ENCODE results near the gene KIAA1328.

KIAA1328 gene

GRCh38 chr18:37249171-37249886, 420.4 kb downstream of the KIAA1328 start:
- Histone ChIP-seq H3K27ac (ENCODE audit: low read depth, low read length) (no peak overlapping the region), H3K27me3 (ENCODE audit: control insufficient read depth in 1 of 2, insufficient read depth in 2 of 2, low read length in 2 of 2) (peaks cover 0 to 25% of the 10 kb centered on the region in 2 donors), H3K36me3 (ENCODE audit: insufficient read depth, low read length) (no peaks in the 10 kb centered on the region), H3K4me3 (ENCODE audit: low read depth in 1 of 2, low read length in 2 of 2) (no peak overlapping the region), H3K9me3 (ENCODE audit: low read length) (no peaks in the 10 kb centered on the region), H3K4me1 (ENCODE audit: insufficient read depth, low read length) (no peaks in the 10 kb centered on the region), H3K9ac (ENCODE audit: low read length) (no peak overlapping the region)

- Histone ChIP-seq H3K36me3 (ENCODE audit: insufficient read depth, low read length) (no peaks in the 10 kb centered on the region), H3K9me3 (ENCODE audit: low read length) (no peaks in the 10 kb centered on the region), H3K9ac (ENCODE audit: low read length) (no peak overlapping the region), H3K27ac (ENCODE audit: low read depth, low read length) (no peak overlapping the region), H3K4me3 (ENCODE audit: low read depth in 1 of 2, low read length in 2 of 2) (no peak overlapping the region), H3K27me3 (ENCODE audit: control insufficient read depth in 1 of 2, insufficient read depth in 2 of 2, low read length in 2 of 2) (peaks cover 0 to 33% of the 10 kb centered on the region in 2 donors), H3K4me1 (ENCODE audit: insufficient read depth, low read length) (no peaks in the 10 kb centered on the region)
These were observed 421.1 kb downstream of the KIAA1328 start for GRCh38 chr18:37249895-37250618.

- no peak overlapping the region for H3K9ac ChIP-seq (ENCODE audit: low read length)
- no peak overlapping the region for H3K4me3 ChIP-seq (ENCODE audit: low read depth in 1 of 2, low read length in 2 of 2)
- no peaks in the 10 kb centered on the region for H3K4me1 ChIP-seq (ENCODE audit: insufficient read depth, low read length)
- no peak overlapping the region for H3K27ac ChIP-seq (ENCODE audit: low read depth, low read length)
- H3K27me3 ChIP-seq (ENCODE audit: control insufficient read depth in 1 of 2, insufficient read depth in 2 of 2, low read length in 2 of 2), result peaks cover 0 to 40% of the 10 kb centered on the region in 2 donors
- no peaks in the 10 kb centered on the region for H3K36me3 ChIP-seq (ENCODE audit: insufficient read depth, low read length)
- no peaks in the 10 kb centered on the region for H3K9me3 ChIP-seq (ENCODE audit: low read length)
These were observed 422.8 kb downstream of the KIAA1328 start for GRCh38 chr18:37251679-37252078.

- no peak overlapping the region for H3K4me3 ChIP-seq (ENCODE audit: low read depth in 1 of 2, low read length in 2 of 2)
- H3K27ac ChIP-seq (ENCODE audit: low read depth, low read length), result no peak overlapping the region
- H3K4me1 ChIP-seq (ENCODE audit: insufficient read depth, low read length), result no peaks in the 10 kb centered on the region
- no peaks in the 10 kb centered on the region for H3K36me3 ChIP-seq (ENCODE audit: insufficient read depth, low read length)
- no peaks in the 10 kb centered on the region for H3K9me3 ChIP-seq (ENCODE audit: low read length)
- peaks cover 0 to 40% of the 10 kb centered on the region in 2 donors for H3K27me3 ChIP-seq (ENCODE audit: control insufficient read depth in 1 of 2, insufficient read depth in 2 of 2, low read length in 2 of 2)
- no peak overlapping the region for H3K9ac ChIP-seq (ENCODE audit: low read length)
These were observed 423.4 kb downstream of the KIAA1328 start for GRCh38 chr18:37252342-37252741.

GRCh38 chr18:37252854-37253393, 424.0 kb downstream of the KIAA1328 start:
- no peak overlapping the region for H3K9ac ChIP-seq (ENCODE audit: low read length)
- no peak overlapping the region for H3K27ac ChIP-seq (ENCODE audit: low read depth, low read length)
- no peak overlapping the region for H3K4me3 ChIP-seq (ENCODE audit: low read depth in 1 of 2, low read length in 2 of 2)
- no peaks in the 10 kb centered on the region for H3K4me1 ChIP-seq (ENCODE audit: insufficient read depth, low read length)
- H3K27me3 ChIP-seq (ENCODE audit: control insufficient read depth in 1 of 2, insufficient read depth in 2 of 2, low read length in 2 of 2), result peaks cover 0 to 36% of the 10 kb centered on the region in 2 donors
- no peaks in the 10 kb centered on the region for H3K9me3 ChIP-seq (ENCODE audit: low read length)
- H3K36me3 ChIP-seq (ENCODE audit: insufficient read depth, low read length), result no peaks in the 10 kb centered on the region

- no peaks in the 10 kb centered on the region for H3K4me1 ChIP-seq (ENCODE audit: insufficient read depth, low read length)
- no peak overlapping the region for H3K27ac ChIP-seq (ENCODE audit: low read depth, low read length)
- H3K9me3 ChIP-seq (ENCODE audit: low read length), result no peaks in the 10 kb centered on the region
- H3K36me3 ChIP-seq (ENCODE audit: insufficient read depth, low read length), result no peaks in the 10 kb centered on the region
- H3K4me3 ChIP-seq (ENCODE audit: low read depth in 1 of 2, low read length in 2 of 2), result no peak overlapping the region
- H3K9ac ChIP-seq (ENCODE audit: low read length), result no peak overlapping the region
- H3K27me3 ChIP-seq (ENCODE audit: control insufficient read depth in 1 of 2, insufficient read depth in 2 of 2, low read length in 2 of 2), result peaks cover 0 to 39% of the 10 kb centered on the region in 2 donors
These were observed 424.7 kb downstream of the KIAA1328 start for GRCh38 chr18:37253394-37254235.

- Histone ChIP-seq H3K9me3 (ENCODE audit: low read length) (no peaks in the 10 kb centered on the region), H3K27ac (ENCODE audit: low read depth, low read length) (no peak overlapping the region), H3K27me3 (ENCODE audit: control insufficient read depth in 1 of 2, insufficient read depth in 2 of 2, low read length in 2 of 2) (peaks cover 0 to 42% of the 10 kb centered on the region in 2 donors), H3K36me3 (ENCODE audit: insufficient read depth, low read length) (no peaks in the 10 kb centered on the region), H3K4me3 (ENCODE audit: low read depth in 1 of 2, low read length in 2 of 2) (peak overlapping the region in 1 of 2 donors; percentile 27), H3K9ac (ENCODE audit: low read length) (no peak overlapping the region), H3K4me1 (ENCODE audit: insufficient read depth, low read length) (no peaks in the 10 kb centered on the region)
These were observed 425.4 kb downstream of the KIAA1328 start for GRCh38 chr18:37254236-37254754.

GRCh38 chr18:37254973-37255372, 426.0 kb downstream of the KIAA1328 start:
- no peaks in the 10 kb centered on the region for H3K36me3 ChIP-seq (ENCODE audit: insufficient read depth, low read length)
- H3K27ac ChIP-seq (ENCODE audit: low read depth, low read length), result no peak overlapping the region
- H3K4me3 ChIP-seq (ENCODE audit: low read depth in 1 of 2, low read length in 2 of 2), result no peak overlapping the region
- no peaks in the 10 kb centered on the region for H3K4me1 ChIP-seq (ENCODE audit: insufficient read depth, low read length)
- peaks cover 0 to 42% of the 10 kb centered on the region in 2 donors for H3K27me3 ChIP-seq (ENCODE audit: control insufficient read depth in 1 of 2, insufficient read depth in 2 of 2, low read length in 2 of 2)
- H3K9ac ChIP-seq (ENCODE audit: low read length), result no peak overlapping the region
- H3K9me3 ChIP-seq (ENCODE audit: low read length), result no peaks in the 10 kb centered on the region

- Histone ChIP-seq H3K4me1 (ENCODE audit: insufficient read depth, low read length) (no peaks in the 10 kb centered on the region), H3K9me3 (ENCODE audit: low read length) (no peaks in the 10 kb centered on the region), H3K27ac (ENCODE audit: low read depth, low read length) (no peak overlapping the region), H3K9ac (ENCODE audit: low read length) (no peak overlapping the region), H3K27me3 (ENCODE audit: control insufficient read depth in 1 of 2, insufficient read depth in 2 of 2, low read length in 2 of 2) (peaks cover 0 to 35% of the 10 kb centered on the region in 2 donors), H3K36me3 (ENCODE audit: insufficient read depth, low read length) (no peaks in the 10 kb centered on the region), H3K4me3 (ENCODE audit: low read depth in 1 of 2, low read length in 2 of 2) (no peak overlapping the region)
These were observed 429.2 kb downstream of the KIAA1328 start for GRCh38 chr18:37258131-37258530.

GRCh38 chr18:37258819-37259218, 429.9 kb downstream of the KIAA1328 start:
- H3K36me3 ChIP-seq (ENCODE audit: insufficient read depth, low read length), result no peaks in the 10 kb centered on the region
- H3K4me1 ChIP-seq (ENCODE audit: insufficient read depth, low read length), result no peaks in the 10 kb centered on the region
- peaks cover 0 to 29% of the 10 kb centered on the region in 2 donors for H3K27me3 ChIP-seq (ENCODE audit: control insufficient read depth in 1 of 2, insufficient read depth in 2 of 2, low read length in 2 of 2)
- H3K4me3 ChIP-seq (ENCODE audit: low read depth in 1 of 2, low read length in 2 of 2), result no peak overlapping the region
- H3K27ac ChIP-seq (ENCODE audit: low read depth, low read length), result no peak overlapping the region
- no peaks in the 10 kb centered on the region for H3K9me3 ChIP-seq (ENCODE audit: low read length)
- H3K9ac ChIP-seq (ENCODE audit: low read length), result no peak overlapping the region

GRCh38 chr18:37259711-37260110, 430.8 kb downstream of the KIAA1328 start:
- Histone ChIP-seq H3K27ac (ENCODE audit: low read depth, low read length) (no peak overlapping the region), H3K9ac (ENCODE audit: low read length) (no peak overlapping the region), H3K4me3 (ENCODE audit: low read depth in 1 of 2, low read length in 2 of 2) (no peak overlapping the region), H3K9me3 (ENCODE audit: low read length) (no peaks in the 10 kb centered on the region), H3K27me3 (ENCODE audit: control insufficient read depth in 1 of 2, insufficient read depth in 2 of 2, low read length in 2 of 2) (peaks cover 0 to 23% of the 10 kb centered on the region in 2 donors), H3K36me3 (ENCODE audit: insufficient read depth, low read length) (no peaks in the 10 kb centered on the region), H3K4me1 (ENCODE audit: insufficient read depth, low read length) (no peaks in the 10 kb centered on the region)
